ENCODE measurements around the gene EIF2S2. TPM values are rescaled to one million over a fixed set of nuclear protein-coding genes. Genes with fewer than 3 reads are reported as not detected.
"Not testable (repeated sequence)": the region's sequence is repeated elsewhere in the genome, so short reads cannot be mapped to it uniquely, and the experiment has no call there.

EIF2S2 gene
- total RNA-seq, 6 experiments from 2014 or later: 16.7 to 50.6 (median 30.8) TPM

DNA sequence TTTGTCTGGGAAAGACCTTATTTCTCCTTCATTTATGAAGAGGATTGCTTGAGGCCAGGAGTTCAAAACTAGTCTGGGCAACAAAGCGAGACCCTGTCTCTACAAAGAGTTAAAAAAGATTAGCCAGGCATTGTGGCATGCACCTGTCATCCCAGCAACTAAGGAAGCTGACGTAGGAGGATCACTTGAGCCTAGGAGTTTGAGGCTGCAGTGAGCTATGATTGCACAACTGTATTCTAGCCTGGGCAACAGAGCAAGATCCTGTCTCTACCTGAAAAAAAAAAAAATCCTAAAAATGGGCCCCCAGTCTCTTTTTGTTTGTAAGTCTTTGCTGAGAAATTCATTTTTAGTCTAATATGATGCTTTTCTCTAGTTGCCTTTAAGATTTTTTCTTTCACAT, 29.2 kb upstream of the EIF2S2 start:
- H3K27ac ChIP-seq: no peak overlapping the region
- WGBS (ENCODE audit: insufficient coverage, low coverage, low lambda C conversion rate, missing lambda C conversion rate): 89% methylated on average over 2 of the region's 2 CpGs
- H3K4me1 ChIP-seq: no peaks in the 10 kb centered on the region
- no peaks in the 10 kb centered on the region for H3K36me3 ChIP-seq
- no peak for DNase-seq
- no peak overlapping the region for H3K4me3 ChIP-seq
- H3K9me3 ChIP-seq: no peaks in the 10 kb centered on the region
- intact Hi-C loops (cut with DNase I): no loop called here
- TF ChIP-seq POLR2A (IDR thresholded peaks at IDR 0.05): no peak
- no peak for TF ChIP-seq CTCF (IDR thresholded peaks at IDR 0.05)
- no peak for ATAC-seq
- no peaks in the 10 kb centered on the region for H3K27me3 ChIP-seq

DNA sequence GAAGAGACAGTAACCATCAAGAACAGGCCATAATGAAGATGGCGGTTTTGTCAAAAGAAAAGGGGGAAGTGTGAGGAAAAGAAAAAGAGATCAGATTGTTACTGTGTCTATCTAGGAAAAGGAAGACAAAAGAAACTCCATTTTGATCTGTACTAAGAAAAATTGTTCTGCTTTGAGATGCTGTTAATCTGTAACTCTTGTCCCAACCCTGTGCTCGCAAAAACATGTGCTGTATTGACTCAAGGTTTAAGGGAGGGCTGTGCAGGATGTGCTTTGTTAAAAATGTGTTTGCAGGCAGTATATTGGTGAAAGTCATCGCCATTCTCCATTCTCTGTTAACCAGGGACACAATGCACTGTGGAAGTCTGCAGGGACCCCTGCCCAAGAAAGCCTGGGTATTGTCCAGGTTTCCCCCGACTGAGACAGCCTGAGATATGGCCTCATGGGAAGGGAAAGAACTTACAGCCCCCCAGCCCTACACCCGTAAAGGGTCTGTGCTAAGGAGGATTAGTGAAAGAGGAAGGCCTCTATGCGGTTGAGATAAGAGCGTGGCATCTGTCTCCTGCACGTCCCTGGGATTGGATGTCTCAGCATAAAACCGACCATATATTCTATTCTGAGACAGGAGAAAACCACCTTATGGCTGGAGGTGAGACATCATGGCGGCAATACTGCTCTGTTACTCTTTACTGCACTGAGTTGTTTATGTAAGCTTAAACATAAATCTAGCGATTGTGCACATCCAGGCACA, 23.7 kb upstream of the EIF2S2 start:
- WGBS (ENCODE audit: insufficient coverage, low coverage, low lambda C conversion rate, missing lambda C conversion rate): 72% methylated on average over 8 of the region's 11 CpGs
- H3K9me3 ChIP-seq; H3K27me3 ChIP-seq; H3K4me3 ChIP-seq; H3K27ac ChIP-seq; ATAC-seq; DNase-seq; H3K36me3 ChIP-seq; intact Hi-C loops (cut with DNase I); H3K4me1 ChIP-seq: not testable (repeated sequence)

DNA sequence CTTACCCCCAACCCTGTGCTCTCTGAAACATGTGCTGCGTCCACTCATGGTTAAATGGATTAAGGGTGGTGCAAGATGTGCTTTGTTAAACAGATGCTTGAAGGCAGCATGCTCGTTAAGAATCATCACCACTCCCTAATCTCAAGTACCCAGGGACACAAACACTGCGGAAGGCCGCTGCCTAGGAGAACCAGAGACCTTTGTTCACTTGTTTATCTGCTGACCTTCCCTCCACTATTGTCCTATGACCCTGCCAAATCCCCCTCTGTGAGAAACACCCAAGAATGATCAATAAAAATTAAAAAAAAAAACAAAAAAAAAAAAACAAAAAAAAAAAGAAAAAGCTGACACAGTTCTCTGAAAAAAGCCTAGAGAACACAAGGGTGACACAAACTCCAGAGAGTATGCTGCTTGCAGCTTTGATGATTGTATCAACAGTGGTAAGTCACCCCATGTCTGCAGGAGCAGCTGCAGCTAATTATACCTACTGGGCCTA, 21.4 kb upstream of the EIF2S2 start:
- DNase-seq; H3K9me3 ChIP-seq; ATAC-seq; H3K36me3 ChIP-seq; H3K27ac ChIP-seq; H3K27me3 ChIP-seq; H3K4me3 ChIP-seq; H3K4me1 ChIP-seq; intact Hi-C loops (cut with DNase I): not testable (repeated sequence)
- 33% methylated on average over 1 of the region's 4 CpGs for WGBS (ENCODE audit: insufficient coverage, low coverage, low lambda C conversion rate, missing lambda C conversion rate)

GRCh38 chr20:34132943-34133342, 20.9 kb upstream of the EIF2S2 start:
- 69% methylated on average over 10 of the region's 21 CpGs for WGBS (ENCODE audit: insufficient coverage, low coverage, low lambda C conversion rate, missing lambda C conversion rate)
- not testable (repeated sequence) for DNase-seq

GRCh38 chr20:34132491-34132890, 20.4 kb upstream of the EIF2S2 start:
- not testable (repeated sequence) for DNase-seq, H3K9me3 ChIP-seq
- 20% methylated on average over 1 of the region's 26 CpGs for WGBS (ENCODE audit: insufficient coverage, low coverage, low lambda C conversion rate, missing lambda C conversion rate)

More at GRCh38 chr20:34132943-34133342, 20.9 kb upstream of the EIF2S2 start:
- H3K9me3 ChIP-seq; H3K36me3 ChIP-seq; H3K4me3 ChIP-seq; H3K4me1 ChIP-seq; H3K27me3 ChIP-seq; intact Hi-C loops (cut with DNase I); ATAC-seq; H3K27ac ChIP-seq: not testable (repeated sequence)

GRCh38 chr20:34131491-34131890, 19.4 kb upstream of the EIF2S2 start:
- intact Hi-C loops (cut with DNase I): no loop called here
- no peak for DNase-seq
- Histone ChIP-seq H3K36me3 (no peaks in the 10 kb centered on the region), H3K9me3 (no peaks in the 10 kb centered on the region), H3K27ac (no peak overlapping the region), H3K27me3 (no peaks in the 10 kb centered on the region), H3K4me3 (no peak overlapping the region), H3K4me1 (no peaks in the 10 kb centered on the region)
- TF ChIP-seq CTCF (IDR thresholded peaks at IDR 0.05) (no peak), POLR2A (IDR thresholded peaks at IDR 0.05) (no peak)
- ATAC-seq: no peak
- 85% methylated on average over 4 of the region's 4 CpGs for WGBS (ENCODE audit: insufficient coverage, low coverage, low lambda C conversion rate, missing lambda C conversion rate)

More at GRCh38 chr20:34132491-34132890, 20.4 kb upstream of the EIF2S2 start:
- ATAC-seq; intact Hi-C loops (cut with DNase I); H3K4me3 ChIP-seq; H3K27me3 ChIP-seq; H3K27ac ChIP-seq; H3K4me1 ChIP-seq; H3K36me3 ChIP-seq: not testable (repeated sequence)
